HFF-Myc (cell line): ENCODE data around the gene DUSP8.

Experiments
- DNase-seq: peaks from one replicate; pipeline ENCODE4 v3.0.0-alpha.2; 2011; ENCODE audit warnings: low read depth; ENCODE audit errors: extremely low read depth
- H3K4me3 ChIP-seq: replicated peaks from 2 replicates; pipeline ENCODE4 v1.5.1; 2011; ENCODE audit warnings: low read depth, mild to moderate bottlenecking, control low read depth, low read length
- TF ChIP-seq, protein P1 (sequence below): IDR thresholded peaks from 2 replicates; pipeline ENCODE4 v1.5.1; 2012; ENCODE audit warnings: mild to moderate bottlenecking, low read depth, low read length, control low read depth; ENCODE audit errors: missing control alignments

Gene DUSP8

DNA sequence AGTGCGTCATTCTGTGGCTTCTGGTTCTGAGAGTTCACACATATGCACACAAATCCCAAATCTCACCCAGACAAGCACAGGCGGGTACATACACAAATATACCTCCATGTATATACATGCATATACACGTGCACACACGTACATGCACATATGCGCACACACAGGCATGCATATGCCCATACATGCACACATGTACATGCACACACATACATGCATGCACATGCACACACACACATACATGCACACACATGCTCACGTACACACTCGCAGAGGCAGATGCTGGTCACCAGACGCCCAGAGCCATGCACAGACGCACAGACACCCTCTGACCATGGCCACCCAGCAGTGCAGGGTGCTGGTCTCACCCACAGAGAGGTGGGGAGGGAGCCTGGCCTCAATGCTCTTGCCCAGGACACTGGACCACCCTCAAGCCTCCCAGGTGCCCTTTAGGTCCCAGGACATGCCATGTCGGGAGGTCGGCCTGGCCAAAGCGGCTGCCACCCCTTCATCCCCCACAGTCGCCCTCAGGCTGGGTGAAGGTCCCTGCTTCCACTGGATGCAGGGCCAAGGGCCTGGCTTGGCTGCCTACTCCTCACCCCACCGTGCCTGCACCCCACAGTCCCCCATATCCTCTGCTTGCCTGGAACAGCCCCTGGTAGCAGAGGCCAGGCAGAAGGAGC, 9.5 kb downstream of the DUSP8 start:
- TF ChIP-seq, protein P1, sequence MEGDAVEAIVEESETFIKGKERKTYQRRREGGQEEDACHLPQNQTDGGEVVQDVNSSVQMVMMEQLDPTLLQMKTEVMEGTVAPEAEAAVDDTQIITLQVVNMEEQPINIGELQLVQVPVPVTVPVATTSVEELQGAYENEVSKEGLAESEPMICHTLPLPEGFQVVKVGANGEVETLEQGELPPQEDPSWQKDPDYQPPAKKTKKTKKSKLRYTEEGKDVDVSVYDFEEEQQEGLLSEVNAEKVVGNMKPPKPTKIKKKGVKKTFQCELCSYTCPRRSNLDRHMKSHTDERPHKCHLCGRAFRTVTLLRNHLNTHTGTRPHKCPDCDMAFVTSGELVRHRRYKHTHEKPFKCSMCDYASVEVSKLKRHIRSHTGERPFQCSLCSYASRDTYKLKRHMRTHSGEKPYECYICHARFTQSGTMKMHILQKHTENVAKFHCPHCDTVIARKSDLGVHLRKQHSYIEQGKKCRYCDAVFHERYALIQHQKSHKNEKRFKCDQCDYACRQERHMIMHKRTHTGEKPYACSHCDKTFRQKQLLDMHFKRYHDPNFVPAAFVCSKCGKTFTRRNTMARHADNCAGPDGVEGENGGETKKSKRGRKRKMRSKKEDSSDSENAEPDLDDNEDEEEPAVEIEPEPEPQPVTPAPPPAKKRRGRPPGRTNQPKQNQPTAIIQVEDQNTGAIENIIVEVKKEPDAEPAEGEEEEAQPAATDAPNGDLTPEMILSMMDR = no peak

DNA sequence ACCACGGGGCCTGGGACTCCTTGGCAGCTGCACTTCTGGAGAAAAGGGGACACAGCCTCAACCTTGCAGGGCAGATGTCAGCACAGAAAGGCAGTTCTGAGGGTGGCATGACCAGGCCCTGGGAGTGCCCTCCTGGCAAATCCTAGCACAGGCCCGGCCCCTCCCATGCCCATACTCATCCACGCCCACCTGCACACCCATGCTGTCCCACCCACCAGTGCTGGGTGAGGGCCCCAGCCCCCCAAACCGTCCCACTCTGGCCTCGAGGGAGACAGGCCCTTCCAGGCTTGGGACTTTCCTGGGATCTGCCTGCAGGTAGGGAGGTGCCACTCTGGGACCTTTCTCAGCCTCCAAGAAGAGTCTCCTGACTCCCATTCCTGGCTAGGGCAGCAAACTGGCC, 10.1 kb downstream of the DUSP8 start:
- TF ChIP-seq, protein P1 = no peak
- DNase-seq = no peak
- no peak overlapping the region for H3K4me3 ChIP-seq

More for the DNA sequence above, 9.5 kb downstream of the DUSP8 start:
- no peak for DNase-seq
- H3K4me3 ChIP-seq = no peak overlapping the region

DNA sequence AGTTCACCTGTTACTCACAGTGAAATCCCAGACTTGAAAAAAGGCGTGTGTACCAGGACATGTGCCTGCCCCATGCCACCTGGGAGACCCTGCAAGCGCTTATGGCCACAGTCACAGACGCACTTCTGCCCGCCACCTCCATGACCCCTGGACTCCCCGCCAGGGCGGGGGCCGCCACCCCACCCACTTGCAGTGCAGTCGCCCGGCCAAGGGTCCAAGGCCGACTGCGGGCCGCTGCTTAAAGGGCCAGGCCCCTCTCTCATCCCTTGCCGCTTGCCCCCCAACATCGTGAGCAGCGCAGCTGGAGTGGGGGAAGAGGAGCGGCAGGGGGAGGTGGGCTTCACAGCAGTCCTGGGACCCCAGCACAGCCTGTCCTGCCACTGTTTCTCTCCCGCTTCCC, 10.8 kb downstream of the DUSP8 start:
- DNase-seq = no peak
- TF ChIP-seq, protein P1 = no peak
- H3K4me3 ChIP-seq = no peak overlapping the region

DNA sequence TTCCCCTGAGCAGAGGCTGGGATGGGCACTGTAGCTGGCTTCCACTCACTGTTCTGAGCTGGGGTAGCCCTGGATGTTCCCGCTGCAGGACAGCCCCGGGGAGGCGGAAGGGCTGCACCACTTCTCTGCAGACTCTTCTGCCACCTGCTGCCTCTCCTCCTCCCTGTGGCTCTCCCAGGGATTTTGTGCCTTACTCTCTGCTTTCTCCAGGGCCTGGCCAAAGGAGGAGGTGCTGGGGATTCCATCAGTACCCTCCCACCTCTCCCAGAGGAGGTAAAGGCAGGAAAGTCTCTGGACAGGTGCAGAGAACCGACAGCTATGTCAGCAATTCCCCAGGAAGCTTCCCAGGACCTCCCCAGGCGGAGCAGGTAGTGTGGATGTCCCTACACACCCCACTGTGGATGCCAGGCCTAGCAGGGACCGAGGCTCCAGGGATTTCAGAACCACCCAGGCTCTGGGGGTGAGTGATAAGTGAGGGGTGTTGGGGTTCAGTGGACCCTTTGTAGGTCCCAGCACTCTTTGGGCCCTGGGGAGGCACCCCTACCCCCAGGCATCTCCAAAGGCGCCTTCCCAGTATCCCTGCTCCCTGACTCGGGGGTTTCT, 11.3 kb downstream of the DUSP8 start:
- no peak overlapping the region for H3K4me3 ChIP-seq
- TF ChIP-seq, protein P1 = no peak
- DNase-seq = no peak

DNA sequence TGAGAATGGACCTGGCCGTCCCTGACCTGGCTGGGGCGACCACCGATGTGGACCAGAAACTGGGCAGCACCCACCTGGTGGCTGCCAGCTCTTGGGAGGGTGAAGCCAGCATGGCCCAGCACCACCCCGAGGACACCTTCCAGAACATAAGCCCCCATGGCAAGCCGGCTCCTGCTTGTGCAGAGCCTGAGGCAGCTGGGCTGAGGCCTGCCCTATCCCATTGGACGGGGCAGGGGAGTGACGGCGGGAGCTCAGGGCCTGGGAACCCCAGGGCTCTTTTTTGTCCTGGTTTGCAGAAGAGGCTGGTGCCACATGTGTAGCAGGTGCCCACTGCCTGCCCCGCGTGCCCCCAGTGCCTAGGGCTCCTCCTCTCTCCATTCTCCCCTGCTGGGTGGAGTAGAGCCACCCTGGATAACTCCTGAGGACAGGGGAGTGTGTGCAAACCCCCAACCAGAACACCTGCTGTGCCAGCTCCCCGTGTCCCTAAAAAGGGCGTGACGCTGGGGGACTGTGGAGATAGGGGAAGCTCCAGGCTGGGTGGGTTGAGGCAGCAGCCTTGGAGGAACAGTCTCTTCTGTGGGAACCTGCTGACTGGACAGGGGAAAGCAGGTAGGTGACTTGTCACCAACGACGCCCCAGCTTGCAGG, 11.9 kb downstream of the DUSP8 start:
- no peak for DNase-seq
- H3K4me3 ChIP-seq = no peak overlapping the region
- TF ChIP-seq, protein P1 = no peak

DNA sequence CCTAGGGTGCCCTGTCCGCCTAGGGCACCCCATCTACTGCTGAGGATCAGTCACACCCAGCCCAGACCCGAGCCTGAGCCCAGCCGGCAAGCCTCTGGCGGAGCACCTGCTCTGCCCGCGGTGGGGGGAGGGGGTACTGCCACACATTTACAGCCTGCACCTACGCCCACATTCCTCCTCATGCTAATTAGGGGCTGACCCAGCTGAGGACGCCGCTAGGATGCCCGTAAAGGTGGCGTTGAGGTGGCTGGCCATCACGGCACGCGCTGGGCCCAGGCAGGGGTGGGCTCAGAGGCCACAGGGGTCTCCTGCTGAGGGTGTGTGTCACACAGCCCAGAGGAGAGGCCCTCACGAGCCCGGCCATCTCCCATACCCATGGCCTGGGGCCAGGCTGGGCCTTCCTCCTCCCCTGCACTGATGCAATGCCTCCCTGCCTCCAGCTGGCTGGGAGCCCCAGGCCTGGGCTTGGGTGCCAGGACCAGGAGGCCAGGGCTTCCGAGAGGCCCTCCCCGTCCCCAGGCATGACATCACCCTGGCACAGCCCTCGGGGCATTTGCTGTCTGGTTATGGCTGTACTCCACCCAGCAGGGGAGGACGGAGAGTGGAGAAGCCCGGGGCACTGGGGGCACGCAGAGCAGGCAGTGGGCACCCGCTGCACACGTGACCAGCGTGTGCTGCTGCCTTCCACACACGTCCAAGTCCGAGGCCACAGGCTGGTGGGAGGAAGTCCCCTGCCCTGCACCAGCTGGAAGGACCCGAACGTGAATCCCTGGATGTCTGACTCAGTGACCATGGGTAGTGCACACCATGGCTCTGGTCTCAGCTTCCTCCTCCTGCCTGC, 12.7 kb downstream of the DUSP8 start:
- no peak for DNase-seq
- no peak overlapping the region for H3K4me3 ChIP-seq

More for the DNA sequence above, 12.7 kb downstream of the DUSP8 start:
- TF ChIP-seq, protein P1 = no peak
